Frontal cortex (tissue), 4 donors: ENCODE data around the gene NFS1. TPM values are rescaled to one million over a fixed set of nuclear protein-coding genes. Genes with fewer than 3 reads are reported as not detected.

Experiments used
- DNase-seq, 2 donors: peaks; one replicate each; pipeline ENCODE4 v3.0.0; 2012; ENCODE audit warnings: low spot score in 2 of 2
- FAIRE-seq: peaks from 2 replicates; lab custom pipeline; 2012; peaks lifted over from hg19 to GRCh38; lab: Jason Lieb, UNC
- small RNA-seq: library from RNA; depleted of rRNA; stranded (forward); fragments of <200 nt; gene quantifications from one replicate; pipeline ENCODE3, GENCODE V24; 2014
- total RNA-seq: library from RNA; depleted of rRNA; stranded (reverse); fragments of >200 nt; gene quantifications from one replicate; pipeline ENCODE4 v1.2.3, GENCODE V29; 2014
- donor health status: control.
- donor health status: control.
- donor health status: control.

Gene NFS1
- total RNA-seq, 1 donor from 2014 or later: 23.6 TPM

GRCh38 chr20:35620818-35621559, 78.2 kb downstream of the NFS1 start:
- FAIRE-seq (no peak), DNase-seq (no peak)

GRCh38 chr20:35619196-35620095, 79.7 kb downstream of the NFS1 start:
- DNase-seq (peak; percentile 44 to 66), FAIRE-seq (no peak)

- FAIRE-seq (no peak), DNase-seq (peak in 1 of 2 donors; percentile 46)
Observed at GRCh38 chr20:35618263-35619131, 80.7 kb downstream of the NFS1 start.

Small RNAs within 50 kb of the gene (small RNA-seq; reads per million reads assigned to genes)
- not detected for gene RNU6-759P

Other genes starting within 250 kb of the NFS1 start
- gene CEP250, start 243.8 kb downstream of the NFS1 start, total RNA-seq: 21.6 TPM
- under 0.01 TPM for gene C20orf173, start 169.7 kb downstream of the NFS1 start, total RNA-seq
- gene ERGIC3, start 157.3 kb downstream of the NFS1 start, total RNA-seq: 233 TPM
- gene SPAG4, start 83.5 kb downstream of the NFS1 start, total RNA-seq: 0.82 TPM
- gene CPNE1, start 34.5 kb downstream of the NFS1 start, total RNA-seq: 55.4 TPM
- 109 TPM for gene RBM12, start 34.5 kb downstream of the NFS1 start, total RNA-seq
- 86.4 TPM for gene ROMO1, start 53 bp upstream of the NFS1 start, total RNA-seq
- gene RBM39, start 42.9 kb upstream of the NFS1 start, total RNA-seq: 450 TPM
- 53.8 TPM for gene PHF20, start 72.7 kb upstream of the NFS1 start, total RNA-seq